GM23338 (cell line): ENCODE data around the gene ISL2. TPM values are rescaled to one million over a fixed set of nuclear protein-coding genes. Genes with fewer than 3 reads are reported as not detected.

Source experiments
- ATAC-seq: fragments of 200-7000 bp; cut with Tn5 transposase; 3 replicates; pipeline ENCODE4 v1.9.1; 2020
- DNase-seq: peaks from one replicate; pipeline ENCODE4 v3.0.0-alpha.2; 2015; ENCODE audit warnings: low spot score
- H2AFZ ChIP-seq: fragments of 200-600 bp; sonication (generic); 2 replicates; pipeline ENCODE4 v1.8.0; 2016; ENCODE audit warnings: antibody characterized with exemption, mild to moderate bottlenecking, moderate library complexity
- H3F3A ChIP-seq: fragments of 200-600 bp; sonication (generic); replicated peaks from 2 replicates; pipeline ENCODE4 v1.8.0; 2017; ENCODE audit warnings: antibody characterized with exemption, mixed run types, low read depth
- H3K27ac ChIP-seq: fragments of 200-600 bp; sonication (generic); 2 replicates; pipeline ENCODE4 v1.6.1; 2016; ENCODE audit warnings: low read depth
- H3K27me3 ChIP-seq: fragments of 200-600 bp; sonication (generic); 2 replicates; pipeline ENCODE4 v1.8.0; 2016; ENCODE audit warnings: mild to moderate bottlenecking, mixed run types, moderate library complexity; ENCODE audit not compliant: insufficient read depth
- H3K36me3 ChIP-seq: fragments of 200-600 bp; sonication (generic); 2 replicates; pipeline ENCODE4 v1.8.0; 2016; ENCODE audit warnings: mild to moderate bottlenecking; ENCODE audit not compliant: insufficient read depth
- H3K4me1 ChIP-seq: fragments of 200-600 bp; sonication (generic); 2 replicates; pipeline ENCODE4 v1.8.0; 2016; ENCODE audit warnings: mild to moderate bottlenecking, moderate library complexity; ENCODE audit not compliant: insufficient read depth
- H3K4me2 ChIP-seq: fragments of 200-600 bp; sonication (generic); 2 replicates; pipeline ENCODE4 v1.7.1; 2017; ENCODE audit warnings: mixed run types
- H3K4me3 ChIP-seq: fragments of 200-600 bp; sonication (generic); 2 replicates; pipeline ENCODE4 v1.6.1; 2016; ENCODE audit warnings: mixed run types
- H3K79me2 ChIP-seq: fragments of 200-600 bp; sonication (generic); replicated peaks from 2 replicates; pipeline ENCODE4 v1.8.0; 2017; ENCODE audit warnings: mild to moderate bottlenecking; ENCODE audit not compliant: insufficient read depth
- H3K9me2 ChIP-seq: fragments of 200-600 bp; sonication (generic); 2 replicates; pipeline ENCODE4 v1.8.0; 2017; ENCODE audit not compliant: insufficient read depth
- H4K20me1 ChIP-seq: fragments of 200-600 bp; sonication (generic); replicated peaks from 2 replicates; pipeline ENCODE4 v1.8.0; 2017; ENCODE audit warnings: mild to moderate bottlenecking; ENCODE audit not compliant: insufficient read depth
- H3K27ac Mint-ChIP-seq: 2 replicates; pipeline ENCODE4 v1.8.0; 2020; ENCODE audit warnings: inconsistent platforms, mild to moderate bottlenecking, moderate library complexity, mixed read lengths
- H3K27me3 Mint-ChIP-seq: 3 replicates; pipeline ENCODE4 v1.8.0; 2022; ENCODE audit warnings: low read depth, mild to moderate bottlenecking, moderate library complexity, mixed read lengths, inconsistent platforms; ENCODE audit not compliant: insufficient read depth, poor library complexity
- H3K36me3 Mint-ChIP-seq: 3 replicates; pipeline ENCODE4 v1.8.0; 2021; ENCODE audit warnings: low read depth, mild to moderate bottlenecking, inconsistent platforms, moderate library complexity, mixed read lengths
- H3K4me1 Mint-ChIP-seq: 3 replicates; pipeline ENCODE4 v1.8.0; 2020; ENCODE audit warnings: mild to moderate bottlenecking, inconsistent platforms, mixed read lengths
- H3K4me3 Mint-ChIP-seq: 3 replicates; pipeline ENCODE4 v1.8.0; 2021; ENCODE audit warnings: moderate library complexity, mild to moderate bottlenecking, inconsistent platforms, mixed read lengths
- H3K9me3 Mint-ChIP-seq: 3 replicates; pipeline ENCODE4 v1.8.0; 2020; ENCODE audit warnings: moderate library complexity, mild to moderate bottlenecking, inconsistent platforms, mixed read lengths
- CREB1 ChIP-seq: fragments of 250-450 bp; sonication (Bioruptor Pico); IDR thresholded peaks from 2 replicates; pipeline ENCODE4 v1.5.0; 2020; ENCODE audit warnings: low read depth, mild to moderate bottlenecking, moderate library complexity
- CTCF ChIP-seq, 2 experiments: fragments of 200-600 bp in 1 of 2; sonication (generic) in 1 of 2; conservative IDR thresholded peaks; 2 replicates each; pipeline versions ENCODE4 v1.5.1 to v1.6.1; 2016 to 2017; ENCODE audit warnings: antibody characterized with exemption in 2 of 2, low read depth in 2 of 2, mild to moderate bottlenecking in 2 of 2, moderate library complexity in 1 of 2
- EZH2 ChIP-seq: fragments of 200-600 bp; sonication (generic); IDR thresholded peaks from one replicate; pipeline ENCODE4 v1.8.0; 2017; ENCODE audit warnings: antibody characterized with exemption, mild to moderate bottlenecking, low read depth; ENCODE audit not compliant: unreplicated experiment
- EZH2phosphoT487 ChIP-seq: fragments of 200-600 bp; sonication (generic); IDR thresholded peaks from one replicate; pipeline ENCODE4 v1.8.1; 2018; ENCODE audit warnings: antibody characterized with exemption; ENCODE audit not compliant: unreplicated experiment
- JUNB ChIP-seq: IDR thresholded peaks from one replicate; pipeline ENCODE4 v1.6.1; 2016; ENCODE audit warnings: antibody characterized with exemption; ENCODE audit not compliant: unreplicated experiment
- NANOG ChIP-seq: IDR thresholded peaks from 2 replicates; pipeline ENCODE4 v1.6.1; 2016; ENCODE audit warnings: antibody characterized with exemption, borderline replicate concordance
- POLR2AphosphoS5 ChIP-seq: IDR thresholded peaks from 2 replicates; pipeline ENCODE4 v1.6.1; 2016; ENCODE audit warnings: antibody characterized with exemption, low read depth
- STAT1 ChIP-seq: IDR thresholded peaks from one replicate; pipeline ENCODE4 v1.6.1; 2016; ENCODE audit warnings: antibody characterized with exemption; ENCODE audit not compliant: unreplicated experiment
- ZNF114 ChIP-seq: fragments of 250-450 bp; sonication (Bioruptor Pico); IDR thresholded peaks from 2 replicates; pipeline ENCODE4 v1.5.0; 2020; ENCODE audit warnings: mild to moderate bottlenecking, moderate library complexity
- ZNF331 ChIP-seq: fragments of 250-450 bp; sonication (Bioruptor Pico); IDR thresholded peaks from 2 replicates; pipeline ENCODE4 v1.5.0; 2020; ENCODE audit warnings: low read depth, mild to moderate bottlenecking, moderate library complexity
- ZNF462 ChIP-seq: fragments of 250-450 bp; sonication (Bioruptor Pico); IDR thresholded peaks from 2 replicates; pipeline ENCODE4 v1.5.0; 2020; ENCODE audit warnings: mild to moderate bottlenecking, moderate library complexity
- polyA plus RNA-seq: library from polyadenylated mRNA; unstranded; fragments of >200 nt; fragmentation: Nextera tagmentation; extraction: Ambion mirVana; gene quantifications from 2 replicates; pipeline ENCODE4 v1.2.1, GENCODE V29; 2016
- total RNA-seq: library from RNA; depleted of rRNA; stranded (reverse); fragments of >200 nt; shearing (Covaris generic); gene quantifications from 2 replicates; pipeline ENCODE4 v1.2.3, GENCODE V29; 2014
- TF ChIP-seq, protein P1 (sequence below): IDR thresholded peaks from one replicate; pipeline ENCODE4 v1.6.1; 2018; ENCODE audit warnings: antibody characterized with exemption; ENCODE audit not compliant: unreplicated experiment
- TF ChIP-seq, protein P2 (sequence below): IDR thresholded peaks from 2 replicates; pipeline ENCODE4 v1.6.1; 2016; ENCODE audit warnings: antibody characterized with exemption

ISL2 gene
- total and polyA plus RNA-seq, 2 experiments from 2014 or later = 0.65 to 2.7 TPM

DNA sequence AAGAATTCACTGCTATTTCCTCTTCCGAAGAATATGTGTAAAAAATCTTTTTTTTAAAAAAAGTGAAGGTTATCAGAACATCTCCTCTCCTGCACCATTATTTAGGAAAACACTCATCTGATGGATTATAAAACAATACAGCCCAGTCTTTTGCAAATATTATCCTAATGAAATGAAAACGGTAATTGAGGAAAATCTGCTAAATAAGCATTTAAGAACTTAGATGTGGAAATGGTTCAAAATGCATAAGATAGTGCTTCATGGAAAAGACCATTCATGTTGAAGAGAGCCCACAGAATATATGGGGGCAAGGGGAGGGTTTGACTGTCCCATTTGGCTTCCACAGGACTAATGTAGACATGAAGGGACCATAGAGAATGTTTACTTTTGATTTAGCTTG lies 47.8 kb downstream of the ISL2 start:
- Mint-ChIP-seq H3K4me1 (no peaks in the 10 kb centered on the region), H3K27ac (no peak overlapping the region), H3K36me3 (no peaks in the 10 kb centered on the region), H3K27me3 (peaks cover 3% of the 10 kb centered on the region), H3K9me3 (no peaks in the 10 kb centered on the region), H3K4me3 (no peak overlapping the region)
- TF ChIP-seq, protein P1, sequence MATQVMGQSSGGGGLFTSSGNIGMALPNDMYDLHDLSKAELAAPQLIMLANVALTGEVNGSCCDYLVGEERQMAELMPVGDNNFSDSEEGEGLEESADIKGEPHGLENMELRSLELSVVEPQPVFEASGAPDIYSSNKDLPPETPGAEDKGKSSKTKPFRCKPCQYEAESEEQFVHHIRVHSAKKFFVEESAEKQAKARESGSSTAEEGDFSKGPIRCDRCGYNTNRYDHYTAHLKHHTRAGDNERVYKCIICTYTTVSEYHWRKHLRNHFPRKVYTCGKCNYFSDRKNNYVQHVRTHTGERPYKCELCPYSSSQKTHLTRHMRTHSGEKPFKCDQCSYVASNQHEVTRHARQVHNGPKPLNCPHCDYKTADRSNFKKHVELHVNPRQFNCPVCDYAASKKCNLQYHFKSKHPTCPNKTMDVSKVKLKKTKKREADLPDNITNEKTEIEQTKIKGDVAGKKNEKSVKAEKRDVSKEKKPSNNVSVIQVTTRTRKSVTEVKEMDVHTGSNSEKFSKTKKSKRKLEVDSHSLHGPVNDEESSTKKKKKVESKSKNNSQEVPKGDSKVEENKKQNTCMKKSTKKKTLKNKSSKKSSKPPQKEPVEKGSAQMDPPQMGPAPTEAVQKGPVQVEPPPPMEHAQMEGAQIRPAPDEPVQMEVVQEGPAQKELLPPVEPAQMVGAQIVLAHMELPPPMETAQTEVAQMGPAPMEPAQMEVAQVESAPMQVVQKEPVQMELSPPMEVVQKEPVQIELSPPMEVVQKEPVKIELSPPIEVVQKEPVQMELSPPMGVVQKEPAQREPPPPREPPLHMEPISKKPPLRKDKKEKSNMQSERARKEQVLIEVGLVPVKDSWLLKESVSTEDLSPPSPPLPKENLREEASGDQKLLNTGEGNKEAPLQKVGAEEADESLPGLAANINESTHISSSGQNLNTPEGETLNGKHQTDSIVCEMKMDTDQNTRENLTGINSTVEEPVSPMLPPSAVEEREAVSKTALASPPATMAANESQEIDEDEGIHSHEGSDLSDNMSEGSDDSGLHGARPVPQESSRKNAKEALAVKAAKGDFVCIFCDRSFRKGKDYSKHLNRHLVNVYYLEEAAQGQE = no peak
- TF ChIP-seq EZH2phosphoT487 (no peak), NANOG (no peak), JUNB (no peak), STAT1 (no peak), CTCF (conservative IDR thresholded peaks at IDR 0.05; ENCODE audit: low read depth in 2 of 2) (no peak), ZNF462 (no peak), ZNF331 (no peak), POLR2AphosphoS5 (no peak), EZH2 (no peak), ZNF114 (CRISPR knock-in tag) (no peak), CREB1 (CRISPR knock-in tag) (no peak)
- TF ChIP-seq, protein P2, sequence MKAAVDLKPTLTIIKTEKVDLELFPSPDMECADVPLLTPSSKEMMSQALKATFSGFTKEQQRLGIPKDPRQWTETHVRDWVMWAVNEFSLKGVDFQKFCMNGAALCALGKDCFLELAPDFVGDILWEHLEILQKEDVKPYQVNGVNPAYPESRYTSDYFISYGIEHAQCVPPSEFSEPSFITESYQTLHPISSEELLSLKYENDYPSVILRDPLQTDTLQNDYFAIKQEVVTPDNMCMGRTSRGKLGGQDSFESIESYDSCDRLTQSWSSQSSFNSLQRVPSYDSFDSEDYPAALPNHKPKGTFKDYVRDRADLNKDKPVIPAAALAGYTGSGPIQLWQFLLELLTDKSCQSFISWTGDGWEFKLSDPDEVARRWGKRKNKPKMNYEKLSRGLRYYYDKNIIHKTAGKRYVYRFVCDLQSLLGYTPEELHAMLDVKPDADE = no peak
- Histone ChIP-seq H3K4me1 (no peaks in the 10 kb centered on the region), H3K79me2 (no peaks in the 10 kb centered on the region), H3K27me3 (no peaks in the 10 kb centered on the region), H3F3A (no peaks in the 10 kb centered on the region), H3K27ac (no peak overlapping the region), H3K4me2 (no peak overlapping the region), H3K4me3 (no peak overlapping the region), H3K9me2 (no peaks in the 10 kb centered on the region), H4K20me1 (no peaks in the 10 kb centered on the region), H2AFZ (no peak overlapping the region), H3K36me3 (no peaks in the 10 kb centered on the region)
- no peak for ATAC-seq
- DNase-seq = no peak
